ENCODE measurements around the gene HERPUD1.

GRCh38 chr16:56984639-56985038 is 52.7 kb downstream of the HERPUD1 start:
- TF ChIP-seq, protein P1, sequence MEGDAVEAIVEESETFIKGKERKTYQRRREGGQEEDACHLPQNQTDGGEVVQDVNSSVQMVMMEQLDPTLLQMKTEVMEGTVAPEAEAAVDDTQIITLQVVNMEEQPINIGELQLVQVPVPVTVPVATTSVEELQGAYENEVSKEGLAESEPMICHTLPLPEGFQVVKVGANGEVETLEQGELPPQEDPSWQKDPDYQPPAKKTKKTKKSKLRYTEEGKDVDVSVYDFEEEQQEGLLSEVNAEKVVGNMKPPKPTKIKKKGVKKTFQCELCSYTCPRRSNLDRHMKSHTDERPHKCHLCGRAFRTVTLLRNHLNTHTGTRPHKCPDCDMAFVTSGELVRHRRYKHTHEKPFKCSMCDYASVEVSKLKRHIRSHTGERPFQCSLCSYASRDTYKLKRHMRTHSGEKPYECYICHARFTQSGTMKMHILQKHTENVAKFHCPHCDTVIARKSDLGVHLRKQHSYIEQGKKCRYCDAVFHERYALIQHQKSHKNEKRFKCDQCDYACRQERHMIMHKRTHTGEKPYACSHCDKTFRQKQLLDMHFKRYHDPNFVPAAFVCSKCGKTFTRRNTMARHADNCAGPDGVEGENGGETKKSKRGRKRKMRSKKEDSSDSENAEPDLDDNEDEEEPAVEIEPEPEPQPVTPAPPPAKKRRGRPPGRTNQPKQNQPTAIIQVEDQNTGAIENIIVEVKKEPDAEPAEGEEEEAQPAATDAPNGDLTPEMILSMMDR (conservative IDR thresholded peaks at IDR 0.05; ENCODE audit: low read length), result no peak
- no peak for TF ChIP-seq EZH2phosphoT487 (IDR thresholded peaks at IDR 0.05; ENCODE audit: borderline replicate concordance)
